RCC 7860 (cell line): Measurements from ENCODE around the gene B4GALT1.

Experiments
- DNase-seq: peaks from one replicate; pipeline ENCODE4 v3.0.0-alpha.2; 2015; ENCODE audit warnings: low spot score
- FAIRE-seq: peaks from 2 replicates; lab custom pipeline; 2012; peaks lifted over from hg19 to GRCh38; lab: Jason Lieb, UNC

B4GALT1 gene, protein sequence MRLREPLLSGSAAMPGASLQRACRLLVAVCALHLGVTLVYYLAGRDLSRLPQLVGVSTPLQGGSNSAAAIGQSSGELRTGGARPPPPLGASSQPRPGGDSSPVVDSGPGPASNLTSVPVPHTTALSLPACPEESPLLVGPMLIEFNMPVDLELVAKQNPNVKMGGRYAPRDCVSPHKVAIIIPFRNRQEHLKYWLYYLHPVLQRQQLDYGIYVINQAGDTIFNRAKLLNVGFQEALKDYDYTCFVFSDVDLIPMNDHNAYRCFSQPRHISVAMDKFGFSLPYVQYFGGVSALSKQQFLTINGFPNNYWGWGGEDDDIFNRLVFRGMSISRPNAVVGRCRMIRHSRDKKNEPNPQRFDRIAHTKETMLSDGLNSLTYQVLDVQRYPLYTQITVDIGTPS

DNA sequence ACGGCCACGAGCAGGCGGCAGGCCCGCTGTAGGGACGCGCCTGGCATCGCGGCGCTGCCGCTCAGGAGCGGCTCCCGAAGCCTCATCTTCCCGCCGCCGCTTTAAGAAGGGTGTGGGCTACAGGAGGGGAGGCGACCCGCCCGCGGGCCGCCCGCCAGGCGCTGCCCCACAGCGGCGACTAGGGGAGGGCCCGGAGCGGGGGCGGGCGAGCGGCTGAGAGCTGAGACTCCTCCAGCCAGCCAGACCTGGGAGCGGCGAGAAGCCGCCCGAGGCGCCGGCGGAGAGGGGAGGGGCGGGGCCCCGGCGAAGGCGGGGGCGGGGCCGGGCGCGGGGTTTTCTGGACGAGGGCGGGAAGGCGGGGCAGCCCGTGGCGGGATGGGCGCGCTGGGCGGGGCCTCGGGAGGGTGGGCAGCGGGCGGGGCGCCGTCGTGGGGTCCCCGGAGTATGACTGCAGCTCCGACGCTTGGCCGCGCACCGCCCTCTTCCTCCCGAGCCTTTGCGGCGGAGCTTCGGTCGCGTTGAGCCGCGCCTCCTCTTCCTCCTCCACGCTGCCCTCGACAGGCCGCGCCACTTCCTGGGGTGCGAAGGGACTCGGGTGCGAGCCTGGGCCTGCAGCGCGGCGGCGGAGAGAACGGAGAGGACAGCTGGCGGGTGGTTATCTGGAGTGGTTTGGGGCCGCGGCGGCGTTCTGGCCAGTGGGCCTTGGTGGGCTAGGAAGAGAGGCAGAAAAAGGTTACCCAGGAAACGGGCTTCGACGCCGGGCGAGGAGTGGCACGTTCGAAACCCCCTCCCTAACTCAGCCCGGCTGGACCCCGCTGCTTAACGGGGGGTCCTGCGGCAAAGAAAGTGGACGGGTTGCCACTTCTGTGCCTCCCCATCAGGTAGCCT, at the start of gene B4GALT1:
Gene B4GALT1, minus strand, starts transcription at position 253 of the 888 bp plus-strand sequence. Its CDS starts 167 bp downstream, at position 86.
- DNase-seq (peak; percentile 83), FAIRE-seq (no peak)

DNA sequence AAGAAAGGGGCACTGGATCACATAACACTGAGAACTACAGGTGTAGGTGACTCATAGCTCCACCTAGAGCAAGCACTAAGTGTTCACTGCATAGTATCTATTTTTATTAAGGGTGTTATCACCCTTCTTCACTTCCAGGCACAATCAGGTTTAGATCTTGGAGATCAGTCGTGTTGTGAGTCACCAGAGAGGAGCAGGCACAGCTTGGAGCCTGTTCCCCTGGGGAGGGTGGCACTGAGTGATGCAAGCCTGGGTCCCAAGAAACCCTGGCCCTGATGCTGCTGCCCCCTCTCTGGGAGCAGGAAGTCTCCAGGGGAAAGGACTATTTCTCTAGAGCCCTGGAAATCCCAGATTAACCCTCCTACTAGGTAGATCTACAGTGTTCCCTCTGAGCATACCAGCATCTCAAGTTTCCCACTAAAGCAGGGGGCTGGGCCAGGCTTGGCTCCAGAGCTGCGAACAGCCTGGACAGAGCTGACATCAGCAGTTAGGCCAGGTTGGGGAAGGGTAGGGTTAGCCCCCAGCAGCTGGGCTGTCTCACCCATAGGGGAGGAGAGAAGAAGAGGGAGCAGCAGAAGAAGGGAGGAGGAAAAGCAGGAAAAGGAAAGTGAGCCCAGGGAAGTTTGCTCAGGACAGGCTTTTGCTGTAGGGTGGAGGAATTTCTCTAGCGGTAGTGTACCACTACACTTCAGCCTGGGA, 44.7 kb upstream of the B4GALT1 start:
- DNase-seq (no peak), FAIRE-seq (no peak)

DNA sequence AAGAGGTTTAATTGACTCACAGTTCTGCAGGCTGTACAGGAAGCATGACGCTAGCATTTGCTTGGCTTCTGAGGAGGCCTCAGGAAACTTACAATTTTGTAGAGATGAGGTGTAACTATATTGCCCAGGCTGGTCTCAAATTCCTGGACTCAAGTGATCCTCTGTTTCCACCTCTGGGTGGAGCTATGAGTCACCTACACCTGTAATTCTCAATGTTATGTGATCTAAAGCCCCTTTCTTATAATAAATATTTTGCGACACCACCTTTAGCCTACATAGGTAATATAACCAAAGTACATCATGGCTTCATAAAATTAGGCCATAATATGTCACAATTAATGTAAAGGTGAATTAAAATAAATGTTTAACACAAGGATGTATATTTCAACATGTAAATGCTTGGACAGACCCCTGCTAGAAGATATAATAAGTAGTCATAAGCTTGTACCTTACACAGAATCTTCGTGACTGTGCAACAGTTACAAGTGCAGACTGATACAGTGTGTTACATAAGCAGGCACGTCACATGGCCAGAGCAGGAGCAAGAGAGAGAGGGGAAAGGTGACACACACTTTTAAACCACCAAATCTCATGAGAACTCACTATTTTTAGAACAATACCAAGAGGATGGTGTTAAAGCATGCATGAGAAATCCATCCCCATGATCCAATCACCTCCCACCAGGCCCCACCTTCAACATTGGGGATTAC, 43.0 kb upstream of the B4GALT1 start:
- no peak for DNase-seq
- no peak for FAIRE-seq

GRCh38 chr9:33209394-33209793, 42.3 kb upstream of the B4GALT1 start:
- no peak for DNase-seq
- FAIRE-seq = no peak

GRCh38 chr9:33202552-33203201, 35.5 kb upstream of the B4GALT1 start:
- DNase-seq = no peak
- no peak for FAIRE-seq

DNA sequence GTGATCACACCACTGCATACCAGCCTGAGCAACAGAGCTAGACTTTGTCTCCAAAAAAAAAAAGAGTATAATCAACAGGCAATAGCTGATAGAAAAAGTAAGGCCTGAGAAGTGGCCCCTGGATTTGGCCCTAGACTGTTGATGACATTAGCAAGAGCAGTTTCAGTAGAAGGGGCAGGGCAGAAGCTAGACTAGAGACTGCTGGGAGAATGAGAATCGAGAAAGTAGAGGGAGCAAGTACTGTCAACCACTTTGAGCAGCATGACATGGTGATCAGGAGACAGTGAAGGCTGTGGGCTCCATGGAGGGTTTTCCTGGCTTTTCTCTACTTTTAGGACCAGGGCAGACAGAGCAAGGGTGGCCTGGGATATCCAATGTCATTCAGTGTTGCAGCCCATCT, 34.9 kb upstream of the B4GALT1 start:
- FAIRE-seq (no peak), DNase-seq (no peak)

- no peak for FAIRE-seq
- DNase-seq = no peak
Observed at GRCh38 chr9:33198165-33198564, 31.0 kb upstream of the B4GALT1 start.

DNA sequence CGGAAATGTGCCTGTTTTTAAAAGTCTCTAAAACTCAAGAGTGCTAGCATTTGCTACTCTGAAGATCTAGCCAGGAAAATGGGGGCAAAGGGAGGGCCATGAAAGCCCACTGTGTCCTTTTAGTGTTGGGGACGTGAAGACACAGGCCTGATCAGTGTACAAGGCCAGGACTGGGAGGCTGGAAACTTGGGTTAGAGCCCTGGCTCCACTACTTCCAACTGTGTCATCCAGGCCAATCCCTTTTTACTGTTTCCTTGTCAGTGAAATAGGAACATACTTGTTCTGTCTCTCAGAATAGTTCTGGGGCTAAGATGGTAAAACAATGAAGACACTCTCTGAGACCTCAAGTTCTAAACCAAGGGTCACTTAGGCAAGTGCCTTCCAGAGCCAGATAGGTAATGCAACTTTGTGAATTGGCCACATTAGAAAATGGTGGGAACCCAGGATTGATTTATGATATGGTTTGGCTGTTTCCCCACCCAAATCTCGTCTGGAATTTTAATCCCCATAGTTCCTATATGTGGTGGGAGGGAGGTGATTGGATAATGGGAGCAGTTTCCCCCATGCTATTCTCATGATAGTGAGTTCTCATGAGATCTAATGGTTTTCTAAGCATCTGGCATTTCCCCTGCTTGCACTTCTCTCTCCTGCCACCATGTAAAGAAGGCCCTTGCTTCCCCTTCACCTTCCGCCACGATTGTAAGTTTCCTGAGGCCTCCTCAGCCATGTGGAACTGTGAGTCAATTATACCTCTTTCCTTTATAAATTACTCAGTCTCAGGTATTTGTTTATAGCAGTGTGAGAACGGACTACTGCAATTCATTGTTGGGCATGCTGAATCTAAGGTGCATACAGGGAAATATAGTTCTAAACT, 30.4 kb upstream of the B4GALT1 start:
- FAIRE-seq = no peak

DNA sequence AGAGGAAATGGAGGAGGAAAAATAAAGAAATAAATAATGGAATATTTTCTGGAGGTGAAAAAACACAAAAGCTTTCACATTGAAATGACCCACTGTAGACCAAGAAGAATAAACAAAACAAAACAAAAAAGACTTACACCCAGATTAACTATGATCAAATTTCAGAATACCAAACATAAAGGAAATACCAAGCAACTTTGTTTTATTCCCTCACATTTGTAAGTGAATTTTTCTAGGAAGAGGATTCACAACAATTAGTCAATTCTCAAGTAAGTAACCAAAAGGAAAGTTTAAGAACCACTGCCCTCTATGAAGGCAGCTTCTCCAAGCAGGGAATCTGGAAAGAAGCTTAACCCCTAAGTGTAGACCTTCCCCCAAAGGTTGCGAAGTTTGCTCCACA, 29.6 kb upstream of the B4GALT1 start:
- DNase-seq = no peak
- no peak for FAIRE-seq

More for the DNA sequence above, 30.4 kb upstream of the B4GALT1 start:
- no peak for DNase-seq

DNA sequence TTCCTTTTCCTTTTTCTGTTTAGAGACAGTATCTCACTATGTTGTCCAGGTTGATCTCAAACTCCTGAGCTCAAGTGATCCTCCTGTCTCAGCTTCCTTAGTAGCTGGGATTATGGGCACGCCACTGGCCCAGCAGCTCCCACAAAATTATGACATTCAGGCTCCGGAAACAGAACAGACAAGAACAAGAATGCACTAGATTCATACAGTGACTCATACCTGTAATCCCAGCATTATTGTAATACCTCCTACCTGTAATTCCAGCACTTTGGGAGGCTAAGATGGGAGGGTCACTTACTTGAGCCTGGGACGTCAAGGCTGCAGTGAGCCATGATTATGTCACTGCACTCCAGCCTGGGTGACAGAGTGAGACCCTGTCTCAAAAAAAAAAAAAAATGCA, 26.7 kb upstream of the B4GALT1 start:
- FAIRE-seq (no peak), DNase-seq (no peak)

GRCh38 chr9:33192493-33193255, 25.5 kb upstream of the B4GALT1 start:
- no peak for FAIRE-seq
- no peak for DNase-seq

- DNase-seq (no peak), FAIRE-seq (no peak)
Observed at GRCh38 chr9:33190021-33190705, 23.0 kb upstream of the B4GALT1 start.

DNA sequence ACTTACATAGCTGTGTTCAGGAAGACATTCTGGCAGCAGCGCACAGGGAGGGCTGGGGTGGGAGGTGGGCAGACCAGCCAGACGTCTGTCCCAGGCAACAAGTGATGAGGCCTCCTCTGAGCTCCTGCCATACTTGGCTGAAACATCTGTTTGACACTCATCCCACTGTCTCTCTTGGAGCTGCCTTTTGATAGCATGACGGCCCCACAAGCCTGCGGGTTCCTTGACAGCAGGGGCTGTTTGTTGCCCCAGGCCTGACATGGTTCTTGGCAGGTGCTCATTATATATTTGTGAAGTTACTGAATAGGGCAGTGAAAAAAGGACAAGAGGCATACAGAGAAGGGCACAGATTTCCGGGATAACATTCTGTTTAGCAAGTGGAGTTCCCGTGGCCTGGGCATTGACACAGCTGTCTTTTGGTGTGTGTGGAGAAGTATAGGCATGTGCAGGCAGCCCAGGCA, 22.2 kb upstream of the B4GALT1 start:
- FAIRE-seq (no peak), DNase-seq (no peak)

- FAIRE-seq (no peak), DNase-seq (no peak)
Observed at GRCh38 chr9:33188711-33189110, 21.6 kb upstream of the B4GALT1 start.

- DNase-seq (no peak), FAIRE-seq (no peak)
Observed at GRCh38 chr9:33187519-33188218, 20.5 kb upstream of the B4GALT1 start.

GRCh38 chr9:33186457-33187168, 19.5 kb upstream of the B4GALT1 start:
- no peak for FAIRE-seq
- DNase-seq = no peak
